Measurements from ENCODE around the gene TBC1D22A.

The TBC1D22A gene

GRCh38 chr22:47134222-47134621 is 371.8 kb downstream of the TBC1D22A start:
- H3K9ac ChIP-seq (ENCODE audit: low read length): no peak overlapping the region
- no peaks in the 10 kb centered on the region for H3K36me3 ChIP-seq (ENCODE audit: control insufficient read depth, insufficient read depth, low read length)
- no peak overlapping the region for H2BK5ac ChIP-seq (ENCODE audit: low read length)
- H4K5ac ChIP-seq (ENCODE audit: low read length): no peak overlapping the region
- H3K4me2 ChIP-seq (ENCODE audit: low read length): no peak overlapping the region
- H3K4me3 ChIP-seq (ENCODE audit: low read length): no peak overlapping the region
- no peak overlapping the region for H4K8ac ChIP-seq (ENCODE audit: low read depth, low read length)
- H3K79me1 ChIP-seq (ENCODE audit: low read length): no peaks in the 10 kb centered on the region
- no peak overlapping the region for H3K18ac ChIP-seq (ENCODE audit: low read length)
- no peak overlapping the region for H3K56ac ChIP-seq (ENCODE audit: low read length)
- no peak overlapping the region for H2BK120ac ChIP-seq (ENCODE audit: low read depth, low read length)
- H2BK15ac ChIP-seq (replicated peaks; ENCODE audit: low read depth): no peak overlapping the region
- no peak overlapping the region for H3K27ac ChIP-seq (ENCODE audit: low read depth, low read length)
- no peak overlapping the region for H2AK5ac ChIP-seq (ENCODE audit: low read length)
- no peak overlapping the region for H3K4ac ChIP-seq (ENCODE audit: low read depth, low read length)
- no peaks in the 10 kb centered on the region for H3K79me2 ChIP-seq (ENCODE audit: control insufficient read depth, insufficient read depth, low read length)
- no peak overlapping the region for H3K23ac ChIP-seq (ENCODE audit: low read length)
- DNase-seq: no peak
- H3K27me3 ChIP-seq (ENCODE audit: insufficient read depth, low read length, poor library complexity): no peaks in the 10 kb centered on the region
- H3K4me1 ChIP-seq (ENCODE audit: control insufficient read depth, low read depth, low read length): no peaks in the 10 kb centered on the region
- no CpG with 5 or more reads among the region's 10 CpGs for WGBS (ENCODE audit: extremely low coverage, insufficient coverage, low lambda C conversion rate)

DNA sequence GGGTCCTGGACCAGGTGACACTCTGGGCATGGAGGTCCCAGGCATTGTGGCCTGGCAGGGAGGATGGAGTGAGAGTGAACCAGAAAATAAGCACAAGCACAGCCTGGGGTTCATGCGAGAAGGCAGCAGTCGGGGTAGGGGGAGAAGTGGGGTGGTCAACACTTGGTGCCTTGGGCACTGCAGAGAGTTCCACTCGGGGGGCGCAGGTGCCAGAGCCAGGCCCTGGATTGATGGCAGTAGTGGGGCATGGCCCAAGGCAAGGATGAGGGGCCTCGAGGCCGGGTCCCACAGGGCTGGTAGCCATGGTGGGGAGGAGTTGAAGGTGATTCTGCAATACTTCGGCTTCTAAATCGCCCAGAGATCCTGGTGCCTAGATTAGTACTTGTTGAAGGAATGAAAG is 372.9 kb downstream of the TBC1D22A start:
- Histone ChIP-seq H3K79me1 (ENCODE audit: low read length) (no peaks in the 10 kb centered on the region), H3K4ac (ENCODE audit: low read depth, low read length) (no peak overlapping the region), H2BK120ac (ENCODE audit: low read depth, low read length) (no peak overlapping the region), H2BK5ac (ENCODE audit: low read length) (no peak overlapping the region), H2BK15ac (replicated peaks; ENCODE audit: low read depth) (no peak overlapping the region), H3K4me2 (ENCODE audit: low read length) (no peak overlapping the region), H3K4me1 (ENCODE audit: control insufficient read depth, low read depth, low read length) (no peaks in the 10 kb centered on the region), H4K5ac (ENCODE audit: low read length) (no peak overlapping the region), H3K4me3 (ENCODE audit: low read length) (no peak overlapping the region), H3K27ac (ENCODE audit: low read depth, low read length) (no peak overlapping the region), H3K36me3 (ENCODE audit: control insufficient read depth, insufficient read depth, low read length) (no peaks in the 10 kb centered on the region), H2AK5ac (ENCODE audit: low read length) (no peak overlapping the region), H3K18ac (ENCODE audit: low read length) (no peak overlapping the region), H3K23ac (ENCODE audit: low read length) (no peak overlapping the region), H4K8ac (ENCODE audit: low read depth, low read length) (no peak overlapping the region), H3K56ac (ENCODE audit: low read length) (no peak overlapping the region), H3K79me2 (ENCODE audit: control insufficient read depth, insufficient read depth, low read length) (no peaks in the 10 kb centered on the region), H3K27me3 (ENCODE audit: insufficient read depth, low read length, poor library complexity) (no peaks in the 10 kb centered on the region), H3K9ac (ENCODE audit: low read length) (no peak overlapping the region)
- whole genome bisulfite sequencing (ENCODE audit: extremely low coverage, insufficient coverage, low lambda C conversion rate): no CpG with 5 or more reads among the region's 8 CpGs
- DNase-seq: no peak

- WGBS (ENCODE audit: extremely low coverage, insufficient coverage, low lambda C conversion rate): no CpG with 5 or more reads among the region's 12 CpGs
- no peak overlapping the region for H2BK120ac ChIP-seq (ENCODE audit: low read depth, low read length)
These were observed 373.6 kb downstream of the TBC1D22A start for GRCh38 chr22:47136050-47136449.

DNA sequence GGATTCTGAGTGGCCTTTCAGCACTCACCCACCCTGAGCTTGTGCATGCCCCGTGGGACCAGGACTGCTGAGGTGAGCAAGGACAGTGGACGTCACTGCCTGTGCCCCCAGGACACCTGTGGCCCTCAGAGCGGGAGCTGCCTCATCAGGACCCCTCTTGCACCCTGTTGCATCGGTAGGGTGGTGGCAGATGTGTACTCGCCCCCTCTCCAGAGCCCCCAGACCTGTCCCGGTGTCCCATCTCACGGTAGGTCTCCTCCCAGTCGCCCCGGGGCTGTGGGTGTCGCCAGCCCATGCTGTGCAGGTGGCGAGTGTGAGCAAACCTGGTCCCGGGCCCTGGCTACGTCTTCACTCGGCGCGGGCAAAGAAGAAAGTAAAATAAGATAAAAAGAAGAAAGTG is 374.2 kb downstream of the TBC1D22A start:
- Histone ChIP-seq H4K5ac (ENCODE audit: low read length) (no peak overlapping the region), H4K8ac (ENCODE audit: low read depth, low read length) (no peak overlapping the region), H3K27me3 (ENCODE audit: insufficient read depth, low read length, poor library complexity) (no peaks in the 10 kb centered on the region), H3K36me3 (ENCODE audit: control insufficient read depth, insufficient read depth, low read length) (no peaks in the 10 kb centered on the region), H3K4me3 (ENCODE audit: low read length) (no peak overlapping the region), H3K27ac (ENCODE audit: low read depth, low read length) (no peak overlapping the region), H3K56ac (ENCODE audit: low read length) (no peak overlapping the region), H3K9ac (ENCODE audit: low read length) (no peak overlapping the region), H2AK5ac (ENCODE audit: low read length) (no peak overlapping the region), H3K23ac (ENCODE audit: low read length) (no peak overlapping the region), H3K4me1 (ENCODE audit: control insufficient read depth, low read depth, low read length) (no peaks in the 10 kb centered on the region), H2BK5ac (ENCODE audit: low read length) (no peak overlapping the region), H2BK120ac (ENCODE audit: low read depth, low read length) (no peak overlapping the region), H3K4me2 (ENCODE audit: low read length) (no peak overlapping the region), H3K79me1 (ENCODE audit: low read length) (no peaks in the 10 kb centered on the region), H3K4ac (ENCODE audit: low read depth, low read length) (no peak overlapping the region), H2BK15ac (replicated peaks; ENCODE audit: low read depth) (no peak overlapping the region), H3K79me2 (ENCODE audit: control insufficient read depth, insufficient read depth, low read length) (no peaks in the 10 kb centered on the region), H3K18ac (ENCODE audit: low read length) (no peak overlapping the region)
- DNase-seq: no peak
- WGBS (ENCODE audit: extremely low coverage, insufficient coverage, low lambda C conversion rate): no CpG with 5 or more reads among the region's 16 CpGs

More at GRCh38 chr22:47136050-47136449, 373.6 kb downstream of the TBC1D22A start:
- Histone ChIP-seq H3K56ac (ENCODE audit: low read length) (no peak overlapping the region), H4K8ac (ENCODE audit: low read depth, low read length) (no peak overlapping the region), H4K5ac (ENCODE audit: low read length) (no peak overlapping the region), H3K79me1 (ENCODE audit: low read length) (no peaks in the 10 kb centered on the region), H3K9ac (ENCODE audit: low read length) (no peak overlapping the region), H3K4me2 (ENCODE audit: low read length) (no peak overlapping the region), H3K4me1 (ENCODE audit: control insufficient read depth, low read depth, low read length) (no peaks in the 10 kb centered on the region), H3K23ac (ENCODE audit: low read length) (no peak overlapping the region), H3K4me3 (ENCODE audit: low read length) (no peak overlapping the region), H3K79me2 (ENCODE audit: control insufficient read depth, insufficient read depth, low read length) (no peaks in the 10 kb centered on the region), H3K27ac (ENCODE audit: low read depth, low read length) (no peak overlapping the region), H3K18ac (ENCODE audit: low read length) (no peak overlapping the region), H2BK5ac (ENCODE audit: low read length) (no peak overlapping the region), H2BK15ac (replicated peaks; ENCODE audit: low read depth) (no peak overlapping the region), H2AK5ac (ENCODE audit: low read length) (no peak overlapping the region), H3K27me3 (ENCODE audit: insufficient read depth, low read length, poor library complexity) (no peaks in the 10 kb centered on the region), H3K36me3 (ENCODE audit: control insufficient read depth, insufficient read depth, low read length) (no peaks in the 10 kb centered on the region), H3K4ac (ENCODE audit: low read depth, low read length) (no peak overlapping the region)
- no peak for DNase-seq

GRCh38 chr22:47139013-47139789 is 376.8 kb downstream of the TBC1D22A start:
- H3K18ac ChIP-seq (ENCODE audit: low read length): no peak overlapping the region
- H3K23ac ChIP-seq (ENCODE audit: low read length): no peak overlapping the region
- no peak overlapping the region for H3K4me3 ChIP-seq (ENCODE audit: low read length)
- H3K4ac ChIP-seq (ENCODE audit: low read depth, low read length): no peak overlapping the region
- no peaks in the 10 kb centered on the region for H3K4me1 ChIP-seq (ENCODE audit: control insufficient read depth, low read depth, low read length)
- DNase-seq: no peak
- no peak overlapping the region for H2BK5ac ChIP-seq (ENCODE audit: low read length)
- no peak overlapping the region for H4K8ac ChIP-seq (ENCODE audit: low read depth, low read length)
- no peak overlapping the region for H2BK15ac ChIP-seq (replicated peaks; ENCODE audit: low read depth)
- H2AK5ac ChIP-seq (ENCODE audit: low read length): no peak overlapping the region
- H3K36me3 ChIP-seq (ENCODE audit: control insufficient read depth, insufficient read depth, low read length): no peaks in the 10 kb centered on the region
- H3K79me2 ChIP-seq (ENCODE audit: control insufficient read depth, insufficient read depth, low read length): no peaks in the 10 kb centered on the region
- no peak overlapping the region for H3K27ac ChIP-seq (ENCODE audit: low read depth, low read length)
- no peak overlapping the region for H3K4me2 ChIP-seq (ENCODE audit: low read length)
- H3K56ac ChIP-seq (ENCODE audit: low read length): no peak overlapping the region
- H3K9ac ChIP-seq (ENCODE audit: low read length): no peak overlapping the region
- H3K79me1 ChIP-seq (ENCODE audit: low read length): no peaks in the 10 kb centered on the region
- WGBS (ENCODE audit: extremely low coverage, insufficient coverage, low lambda C conversion rate): no CpG with 5 or more reads among the region's 30 CpGs
- H4K5ac ChIP-seq (ENCODE audit: low read length): no peak overlapping the region
- no peaks in the 10 kb centered on the region for H3K27me3 ChIP-seq (ENCODE audit: insufficient read depth, low read length, poor library complexity)
- no peak overlapping the region for H2BK120ac ChIP-seq (ENCODE audit: low read depth, low read length)

GRCh38 chr22:47139790-47140119 is 377.3 kb downstream of the TBC1D22A start:
- no peak for DNase-seq

More at GRCh38 chr22:47139790-47140119, 377.3 kb downstream of the TBC1D22A start:
- Histone ChIP-seq H3K18ac (ENCODE audit: low read length) (no peak overlapping the region), H3K79me1 (ENCODE audit: low read length) (no peaks in the 10 kb centered on the region), H3K56ac (ENCODE audit: low read length) (no peak overlapping the region), H3K4me2 (ENCODE audit: low read length) (no peak overlapping the region), H2BK5ac (ENCODE audit: low read length) (no peak overlapping the region), H3K27me3 (ENCODE audit: insufficient read depth, low read length, poor library complexity) (no peaks in the 10 kb centered on the region), H2BK120ac (ENCODE audit: low read depth, low read length) (no peak overlapping the region), H4K8ac (ENCODE audit: low read depth, low read length) (no peak overlapping the region), H3K79me2 (ENCODE audit: control insufficient read depth, insufficient read depth, low read length) (no peaks in the 10 kb centered on the region), H3K4me3 (ENCODE audit: low read length) (no peak overlapping the region), H2AK5ac (ENCODE audit: low read length) (no peak overlapping the region), H3K36me3 (ENCODE audit: control insufficient read depth, insufficient read depth, low read length) (no peaks in the 10 kb centered on the region), H3K27ac (ENCODE audit: low read depth, low read length) (no peak overlapping the region), H3K4me1 (ENCODE audit: control insufficient read depth, low read depth, low read length) (no peaks in the 10 kb centered on the region), H3K9ac (ENCODE audit: low read length) (no peak overlapping the region), H3K4ac (ENCODE audit: low read depth, low read length) (no peak overlapping the region), H2BK15ac (replicated peaks; ENCODE audit: low read depth) (no peak overlapping the region), H3K23ac (ENCODE audit: low read length) (no peak overlapping the region), H4K5ac (ENCODE audit: low read length) (no peak overlapping the region)
- no CpG with 5 or more reads among the region's 6 CpGs for WGBS (ENCODE audit: extremely low coverage, insufficient coverage, low lambda C conversion rate)

Measured in mesendoderm (in vitro differentiated cells).